AG09319 (cell line): ENCODE data around the gene TEX44.

Experiments
- DNase-seq: peaks from one replicate; pipeline ENCODE4 v3.0.0-alpha.2; 2010; ENCODE audit warnings: low read depth; ENCODE audit errors: extremely low read depth
- CTCF ChIP-seq: IDR thresholded peaks from 2 replicates; pipeline ENCODE4 v1.5.1; 2011; ENCODE audit warnings: low read depth, mild to moderate bottlenecking, inconsistent platforms, low read length, moderate library complexity

Gene TEX44

GRCh38 chr2:231632559-231633142 lies 40.0 kb downstream of the TEX44 start:
- peak; percentile 57 for DNase-seq
- no peak for TF ChIP-seq CTCF

GRCh38 chr2:231633241-231633976 lies 40.7 kb downstream of the TEX44 start:
- TF ChIP-seq CTCF: no peak
- no peak for DNase-seq

DNA sequence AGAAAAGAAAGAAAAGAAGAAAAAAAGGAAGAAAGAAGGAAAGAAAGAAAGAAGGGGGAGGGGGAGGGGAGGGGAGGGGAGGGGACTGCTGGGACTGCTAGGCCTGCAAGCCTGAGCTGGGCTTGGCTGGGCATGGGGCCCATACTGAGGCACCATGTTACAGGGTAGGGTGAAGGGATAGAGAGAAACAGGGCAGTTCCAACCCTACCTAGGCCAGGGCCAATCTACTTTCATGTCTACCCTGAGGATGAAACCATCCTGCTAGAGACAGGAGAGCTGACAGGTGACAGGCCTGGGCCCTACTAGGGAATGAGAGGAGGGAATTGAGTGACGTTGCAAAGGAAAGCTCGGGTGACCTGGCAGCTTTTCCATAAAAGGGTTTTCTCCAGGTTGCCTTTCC lies 41.7 kb downstream of the TEX44 start:
- no peak for TF ChIP-seq CTCF
- DNase-seq: no peak

GRCh38 chr2:231634951-231635875 lies 42.5 kb downstream of the TEX44 start:
- TF ChIP-seq CTCF: no peak
- no peak for DNase-seq

DNA sequence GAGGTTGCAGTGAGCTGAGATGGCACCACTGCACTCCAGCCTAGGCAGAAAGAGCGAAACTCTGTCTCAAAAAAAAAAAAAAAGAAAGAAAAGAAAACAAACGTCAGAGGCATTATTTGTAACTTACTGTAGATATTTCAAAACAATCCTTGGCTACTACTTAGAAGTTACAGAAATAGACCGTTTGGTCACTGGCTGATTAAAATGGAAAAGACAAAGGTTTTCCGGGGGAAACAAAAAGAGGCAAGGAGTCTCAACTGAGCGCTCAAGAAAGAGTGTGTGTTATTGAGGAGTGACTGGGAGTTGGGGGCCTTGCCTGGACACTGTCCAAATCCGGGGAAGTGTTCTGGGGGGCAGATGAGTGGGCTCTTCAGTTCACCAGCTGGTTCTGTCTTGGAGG lies 47.6 kb downstream of the TEX44 start:
- DNase-seq: no peak
- TF ChIP-seq CTCF: no peak

- no peak for DNase-seq
- TF ChIP-seq CTCF: no peak
Measured at GRCh38 chr2:231640641-231641111, 48.0 kb downstream of the TEX44 start.
